Right lobe of liver (tissue), 6 donors: ENCODE data around the gene SUCLA2. TPM values are rescaled to one million over a fixed set of nuclear protein-coding genes. Genes with fewer than 3 reads are reported as not detected.
"Not testable (repeated sequence)": the region's sequence is repeated elsewhere in the genome, so short reads cannot be mapped to it uniquely, and the experiment has no call there.

Experiments
- ATAC-seq, 4 donors: fragments of 200-7000 bp; cut with Tn5 transposase; one replicate each; pipeline ENCODE4 v1.9.1; 2020; ENCODE audit warnings: mild to moderate bottlenecking in 4 of 4, moderate library complexity in 4 of 4
- DNase-seq, 3 donors: peaks; one replicate each; pipeline ENCODE4 v3.0.0-alpha.2; 2020
- H3K27ac ChIP-seq, 3 donors: fragments of 200-600 bp; one replicate each; pipeline ENCODE4 v1.8.0; 2022
- H3K27me3 ChIP-seq, 2 donors: fragments of 200-600 bp; one replicate each; pipeline ENCODE4 v1.8.0; 2022
- H3K36me3 ChIP-seq, 4 donors: fragments of 200-600 bp; sonication (generic) in 1 of 4; one replicate each; pipeline versions ENCODE4 v1.5.1 to v1.8.0; 2017 to 2022; ENCODE audit warnings: control low read depth in 1 of 4
- H3K4me1 ChIP-seq, 4 donors: fragments of 200-600 bp; sonication (generic) in 1 of 4; one replicate each; pipeline versions ENCODE4 v1.5.1 to v1.8.0; 2017 to 2022; ENCODE audit warnings: control low read depth in 1 of 4
- H3K4me3 ChIP-seq, 3 donors: fragments of 200-600 bp; one replicate each; pipeline ENCODE4 v1.8.0; 2022
- H3K9me3 ChIP-seq, 4 donors: fragments of 200-600 bp; sonication (generic) in 1 of 4; one replicate each; pipeline versions ENCODE4 v1.5.1 to v1.8.0; 2017 to 2022; ENCODE audit warnings: control low read depth in 1 of 4
- POLR2A ChIP-seq: fragments of 450-650 bp; IDR thresholded peaks from one replicate; pipeline ENCODE4 v1.6.1; 2017; ENCODE audit warnings: antibody characterized with exemption, mild to moderate bottlenecking
- WGBS: methylation state at CpG from one replicate; pipeline ENCODE4 v1.1.6; 2018; ENCODE audit warnings: low coverage, low lambda C conversion rate; ENCODE audit not compliant: insufficient coverage; ENCODE audit errors: missing lambda C conversion rate; 5-methylcytosine and 5-hydroxymethylcytosine counted together
- intact Hi-C, 2 donors: fragments of 100-400 bp; cut with DNase I; formaldehyde crosslinking; loops; one replicate each; pipeline versions ENCODE4 v1.11.2 to v1.14.1; 2022
- total RNA-seq, 6 experiments: library from RNA; depleted of rRNA in 2 of 6; stranded (reverse); fragments of >200 nt in 2 of 6; fragmentation: NEBNext Ultra II Directional in 3 of 6; extraction: Animal tissue kit (Norgen Biotek cat#: 25700) in 3 of 6; gene quantifications; one replicate each; pipeline versions ENCODE4 v1.1.0 to v1.2.4, GENCODE V29; 2016 to 2023
- TF ChIP-seq, protein P1 (sequence below), 4 donors: fragments of 200-600 bp in 3 of 4; fragments of 450-650 bp in 1 of 4; IDR thresholded peaks; one replicate each; pipeline versions ENCODE4 v1.5.1 to v1.8.0; 2016 to 2022; ENCODE audit warnings: antibody characterized with exemption in 4 of 4, mild to moderate bottlenecking in 2 of 4
- donor health status: DM: no; HTN: yes; CAD: no.
- donor health status: DM: no; HTN: no; CAD: no.
- donor health status: DM: no; HTN: no; CAD: no.
- donor health status: DM: no; HTN: yes; CAD: no.
- donor health status: DM: no; HTN: yes; CAD: no.

The SUCLA2 gene
- total RNA-seq, 6 experiments from 2014 or later: 16.0 to 35.8 (median 19.8) TPM

DNA sequence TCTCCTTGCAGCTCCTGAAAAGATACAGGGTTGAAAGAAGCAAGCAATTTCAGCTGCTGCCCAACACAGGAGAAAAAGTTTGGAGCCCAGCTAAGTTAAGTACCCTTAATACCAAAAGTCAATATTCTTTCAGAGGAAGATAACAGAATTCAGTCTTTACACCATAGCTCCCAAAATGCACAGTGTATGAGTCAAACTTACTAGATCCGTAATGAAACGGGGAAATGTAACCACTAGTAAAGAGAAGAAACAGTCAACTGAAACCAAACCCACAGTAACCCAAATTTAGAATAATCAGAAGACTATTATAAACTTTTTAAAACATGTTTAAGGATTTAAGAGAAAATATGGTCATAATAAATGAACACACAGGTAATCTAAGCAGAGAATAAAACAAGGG lies 45.2 kb downstream of the SUCLA2 start:
- H3K9me3 ChIP-seq: no peaks in the 10 kb centered on the region
- TF ChIP-seq, protein P1, sequence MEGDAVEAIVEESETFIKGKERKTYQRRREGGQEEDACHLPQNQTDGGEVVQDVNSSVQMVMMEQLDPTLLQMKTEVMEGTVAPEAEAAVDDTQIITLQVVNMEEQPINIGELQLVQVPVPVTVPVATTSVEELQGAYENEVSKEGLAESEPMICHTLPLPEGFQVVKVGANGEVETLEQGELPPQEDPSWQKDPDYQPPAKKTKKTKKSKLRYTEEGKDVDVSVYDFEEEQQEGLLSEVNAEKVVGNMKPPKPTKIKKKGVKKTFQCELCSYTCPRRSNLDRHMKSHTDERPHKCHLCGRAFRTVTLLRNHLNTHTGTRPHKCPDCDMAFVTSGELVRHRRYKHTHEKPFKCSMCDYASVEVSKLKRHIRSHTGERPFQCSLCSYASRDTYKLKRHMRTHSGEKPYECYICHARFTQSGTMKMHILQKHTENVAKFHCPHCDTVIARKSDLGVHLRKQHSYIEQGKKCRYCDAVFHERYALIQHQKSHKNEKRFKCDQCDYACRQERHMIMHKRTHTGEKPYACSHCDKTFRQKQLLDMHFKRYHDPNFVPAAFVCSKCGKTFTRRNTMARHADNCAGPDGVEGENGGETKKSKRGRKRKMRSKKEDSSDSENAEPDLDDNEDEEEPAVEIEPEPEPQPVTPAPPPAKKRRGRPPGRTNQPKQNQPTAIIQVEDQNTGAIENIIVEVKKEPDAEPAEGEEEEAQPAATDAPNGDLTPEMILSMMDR (IDR thresholded peaks at IDR 0.05): no peak
- no peak for TF ChIP-seq POLR2A
- H3K4me1 ChIP-seq: no peaks in the 10 kb centered on the region
- intact Hi-C loops: no loop called here
- 91% methylated on average over 2 of the region's 2 CpGs for WGBS
- no peak for ATAC-seq
- H3K4me3 ChIP-seq: no peak overlapping the region
- DNase-seq: no peak
- H3K27me3 ChIP-seq: no peaks in the 10 kb centered on the region
- no peak overlapping the region for H3K27ac ChIP-seq
- peaks cover 0 to 9% (median 0%) of the 10 kb centered on the region in 4 donors for H3K36me3 ChIP-seq

GRCh38 chr13:47949799-47950198 lies 51.3 kb downstream of the SUCLA2 start:
- no peaks in the 10 kb centered on the region for H3K4me1 ChIP-seq
- TF ChIP-seq POLR2A: no peak
- TF ChIP-seq, protein P1 (IDR thresholded peaks at IDR 0.05): no peak
- H3K36me3 ChIP-seq: peaks cover 0 to 26% (median under 1%) of the 10 kb centered on the region in 4 donors
- WGBS: 100% methylated on average over 2 of the region's 2 CpGs
- H3K27me3 ChIP-seq: no peaks in the 10 kb centered on the region
- no peaks in the 10 kb centered on the region for H3K9me3 ChIP-seq
- intact Hi-C loops: no loop called here
- no peak overlapping the region for H3K4me3 ChIP-seq
- ATAC-seq (no peak), DNase-seq (no peak)
- H3K27ac ChIP-seq: no peak overlapping the region

- TF ChIP-seq, protein P1 (IDR thresholded peaks at IDR 0.05): no peak
- no peak for TF ChIP-seq POLR2A
- DNase-seq (no peak), ATAC-seq (peak in 3 of 4 donors; percentile 39 to 86 (median 78))
- Histone ChIP-seq H3K27ac (no peak overlapping the region), H3K27me3 (no peaks in the 10 kb centered on the region), H3K4me1 (no peaks in the 10 kb centered on the region), H3K36me3 (peaks cover 0 to 37% (median 2%) of the 10 kb centered on the region in 4 donors), H3K4me3 (no peak overlapping the region), H3K9me3 (no peaks in the 10 kb centered on the region)
- WGBS: 82% methylated on average over 2 of the region's 2 CpGs
- intact Hi-C loops: no loop called here
These were observed 55.3 kb downstream of the SUCLA2 start for GRCh38 chr13:47945738-47946137.

DNA sequence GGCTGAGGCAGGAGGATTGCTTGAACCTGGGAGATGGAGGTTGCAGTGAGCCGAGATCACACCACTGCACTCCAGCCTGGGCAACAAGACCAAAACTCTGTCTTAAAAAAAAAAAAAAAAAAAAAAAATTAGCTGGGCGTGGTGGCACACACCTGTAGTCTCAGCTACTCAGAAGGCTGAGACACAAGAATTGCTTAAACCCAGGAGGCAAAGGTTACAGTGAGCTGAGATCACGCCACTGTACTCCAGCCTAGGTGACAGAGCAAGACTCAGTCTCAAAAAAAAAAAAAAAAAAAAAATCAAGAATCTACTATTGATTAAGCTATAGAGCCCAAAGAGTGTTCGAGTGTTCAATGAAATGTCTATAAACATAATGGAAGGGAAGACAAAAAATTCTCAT lies 55.9 kb downstream of the SUCLA2 start:
- H3K4me3 ChIP-seq, intact Hi-C loops, ATAC-seq, DNase-seq, H3K9me3 ChIP-seq, H3K27ac ChIP-seq, H3K4me1 ChIP-seq, H3K27me3 ChIP-seq: not testable (repeated sequence)
- 94% methylated on average over 3 of the region's 4 CpGs for whole genome bisulfite sequencing
- peaks cover 0 to 33% (median 2%) of the 10 kb centered on the region in 4 donors for H3K36me3 ChIP-seq

DNA sequence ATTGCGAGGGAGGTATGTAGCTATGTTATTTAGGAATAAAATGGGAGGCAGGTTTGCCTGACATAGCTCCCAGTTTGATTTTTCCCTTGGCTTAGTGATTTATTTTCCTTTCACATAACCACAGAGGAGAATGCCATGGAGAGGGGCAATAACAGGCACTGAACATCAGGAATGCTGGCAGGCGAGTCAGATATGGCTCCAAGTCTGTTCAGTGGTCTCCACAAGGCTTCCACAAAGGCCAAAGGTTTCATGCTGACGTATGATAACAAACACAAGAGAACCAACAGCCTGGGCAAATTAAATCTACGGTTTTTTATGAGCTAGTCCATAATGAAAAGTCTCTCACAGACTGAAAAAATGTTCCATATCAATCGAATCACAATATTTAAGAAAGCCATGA lies 66.7 kb downstream of the SUCLA2 start:
- Histone ChIP-seq H3K4me3 (no peak overlapping the region), H3K27ac (no peak overlapping the region), H3K9me3 (no peaks in the 10 kb centered on the region), H3K4me1 (no peaks in the 10 kb centered on the region), H3K27me3 (no peaks in the 10 kb centered on the region), H3K36me3 (no peaks in the 10 kb centered on the region)
- intact Hi-C loops: no loop called here
- DNase-seq (no peak), ATAC-seq (no peak)
- no peak for TF ChIP-seq POLR2A
- TF ChIP-seq, protein P1 (IDR thresholded peaks at IDR 0.05): no peak
- 86% methylated on average over 5 of the region's 5 CpGs for WGBS
